HG03135 (cell line): ENCODE measurements around the gene NFKBIB.
"Not testable (repeated sequence)": the region's sequence is repeated elsewhere in the genome, so short reads cannot be mapped to it uniquely, and the experiment has no call there.

Experiments used
- ATAC-seq: cut with Tn5 transposase; IDR thresholded peaks from one replicate; pipeline ENCODE4 v1.9.1; 2021; ENCODE audit warnings: mild to moderate bottlenecking, moderate library complexity; ENCODE audit not compliant: unreplicated experiment

NFKBIB gene

GRCh38 chr19:38873400-38873799, 26.4 kb upstream of the NFKBIB start:
- ATAC-seq: not testable (repeated sequence)

DNA sequence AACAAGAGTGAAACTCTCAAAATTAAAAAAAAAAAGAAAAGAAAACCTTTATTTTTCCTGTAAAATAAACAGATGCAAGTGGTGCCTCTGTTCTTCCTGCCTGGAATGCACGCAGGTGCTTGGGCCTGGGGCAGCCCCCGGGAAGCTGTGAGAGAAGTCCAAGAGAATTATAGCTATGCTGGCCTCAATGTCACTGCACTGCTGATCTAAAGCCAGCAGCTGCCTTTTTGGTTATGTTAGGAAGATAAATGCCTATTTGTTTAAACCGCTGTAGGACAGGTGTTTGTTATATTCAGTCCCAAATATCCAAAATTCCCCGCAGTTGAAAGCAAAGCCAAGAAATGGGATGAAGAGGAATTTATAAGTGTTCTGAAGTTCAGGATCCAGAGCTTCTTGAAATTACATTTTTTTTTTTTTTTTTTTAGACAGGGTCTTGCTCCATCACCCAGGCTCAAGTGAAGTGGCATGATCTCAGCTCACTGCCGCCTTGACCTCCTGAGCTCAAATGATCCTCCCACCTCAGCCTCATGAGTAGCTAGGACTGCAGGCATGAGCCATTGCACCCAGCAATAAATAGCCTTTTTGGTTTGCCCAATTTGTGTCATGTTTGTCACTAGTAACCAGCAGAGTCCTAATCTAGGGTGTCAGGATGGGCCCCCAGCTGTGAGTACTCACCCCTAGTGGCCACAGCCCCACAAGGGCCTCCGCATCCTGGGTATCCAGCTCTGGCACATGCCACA, 23.9 kb upstream of the NFKBIB start:
- ATAC-seq: no peak

DNA sequence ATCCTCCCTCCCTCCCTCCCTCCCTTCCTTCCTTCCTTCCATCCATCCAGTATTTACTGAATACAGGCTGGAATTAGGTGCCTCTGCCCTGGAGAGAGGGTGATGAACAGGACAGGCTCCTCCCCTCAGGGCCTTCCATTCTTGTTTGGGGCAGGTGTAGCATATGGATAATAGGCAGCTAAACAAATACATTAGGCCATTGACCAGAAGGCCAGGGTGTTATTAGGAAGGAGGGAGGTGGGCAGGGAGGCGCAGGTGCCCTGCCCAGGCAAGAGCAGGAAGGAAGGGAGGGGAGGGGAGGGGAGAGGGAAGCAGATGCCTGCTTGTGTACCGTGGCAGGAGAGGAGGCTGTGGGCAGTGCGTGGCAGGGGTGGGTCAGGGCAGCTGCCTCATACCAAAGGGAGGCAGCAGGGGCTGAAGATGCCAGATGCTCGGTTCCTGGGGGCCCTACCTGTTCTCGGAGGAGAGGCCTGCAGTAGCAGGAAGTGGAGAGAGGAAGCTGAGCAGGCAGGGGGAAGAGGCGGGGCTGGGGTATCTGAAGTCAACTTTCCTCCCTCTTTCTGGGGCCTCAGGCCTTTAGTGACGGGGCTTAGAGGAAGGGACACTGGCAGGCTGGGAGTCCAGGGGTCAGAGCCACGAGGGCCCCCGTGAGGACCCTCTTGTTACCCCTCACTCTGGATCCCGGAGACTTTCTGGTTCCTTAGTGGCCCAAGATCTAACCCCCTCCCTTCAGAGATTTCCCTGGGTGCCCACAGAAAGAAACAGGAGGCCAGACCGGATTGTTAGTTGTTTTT, 21.8 kb upstream of the NFKBIB start, which contains the start of gene RINL:
TSS of gene RINL (minus strand) at position 495 of the 794 bp plus-strand sequence. CDS start 1,533 bp downstream, outside the sequence.
- no peak for ATAC-seq

GRCh38 chr19:38878575-38879399, 21.0 kb upstream of the NFKBIB start:
- ATAC-seq: no peak

- ATAC-seq: no peak
Measured at GRCh38 chr19:38879400-38879751, 20.4 kb upstream of the NFKBIB start.

DNA sequence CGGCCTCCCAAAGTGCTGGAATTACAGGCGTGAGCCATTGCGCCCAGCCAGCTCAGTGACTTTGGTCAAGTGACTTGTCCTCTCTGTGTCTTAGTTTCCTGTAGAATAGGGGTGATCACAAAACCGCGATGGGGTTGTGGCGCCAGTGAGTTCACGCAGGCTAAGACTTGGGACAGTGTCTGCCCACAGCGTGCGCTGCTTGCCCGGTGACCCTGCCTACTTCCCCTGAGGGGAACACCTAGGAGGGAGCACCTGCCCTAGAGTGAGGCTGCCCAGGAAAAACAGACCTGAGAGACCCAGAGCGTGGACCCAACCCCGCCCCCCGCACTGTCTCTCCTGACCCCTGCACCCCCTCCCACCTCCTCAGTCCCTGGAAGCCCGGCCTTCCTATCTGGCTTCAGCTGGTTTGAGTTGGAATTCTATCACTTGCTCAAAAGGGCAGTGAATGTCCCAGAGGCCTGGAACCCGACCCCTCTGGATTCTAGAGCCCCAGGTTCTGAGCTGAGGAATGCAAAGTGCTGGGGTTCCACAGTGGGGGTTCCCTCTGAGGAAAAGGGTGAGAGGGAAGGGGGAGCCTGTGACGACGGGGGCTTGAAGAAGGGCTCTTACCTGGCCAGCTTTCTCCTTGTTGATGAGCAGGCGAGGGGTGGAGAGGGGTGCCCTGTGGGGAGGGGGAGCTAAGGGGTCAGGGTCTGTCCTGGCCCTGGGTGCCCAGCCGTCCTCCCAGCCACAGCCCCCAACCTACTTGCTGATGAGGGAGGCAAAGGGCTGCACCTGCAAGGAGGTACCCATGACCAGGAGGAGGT, 19.5 kb upstream of the NFKBIB start:
- no peak for ATAC-seq

- no peak for ATAC-seq
Measured at GRCh38 chr19:38880882-38881609, 18.7 kb upstream of the NFKBIB start.

DNA sequence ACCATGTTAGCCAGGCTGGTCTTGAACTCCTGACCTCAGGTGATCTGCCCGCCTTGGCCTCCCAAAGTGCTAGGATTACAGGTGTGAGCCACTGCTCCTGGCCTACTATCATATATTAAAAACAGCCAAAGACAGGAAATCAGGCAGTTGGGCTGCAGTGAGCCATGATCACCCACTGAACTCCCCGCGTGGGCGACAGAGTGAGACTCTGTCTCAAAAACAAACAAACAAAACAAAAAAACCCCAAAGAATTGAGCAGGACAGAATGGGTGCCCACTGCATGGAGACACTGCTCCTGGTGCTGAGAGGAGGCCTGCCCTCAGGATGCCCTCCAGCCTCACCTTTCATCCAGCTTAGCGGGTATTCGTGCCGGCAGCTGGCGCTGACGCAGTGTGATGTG, 16.5 kb upstream of the NFKBIB start:
- no peak for ATAC-seq

DNA sequence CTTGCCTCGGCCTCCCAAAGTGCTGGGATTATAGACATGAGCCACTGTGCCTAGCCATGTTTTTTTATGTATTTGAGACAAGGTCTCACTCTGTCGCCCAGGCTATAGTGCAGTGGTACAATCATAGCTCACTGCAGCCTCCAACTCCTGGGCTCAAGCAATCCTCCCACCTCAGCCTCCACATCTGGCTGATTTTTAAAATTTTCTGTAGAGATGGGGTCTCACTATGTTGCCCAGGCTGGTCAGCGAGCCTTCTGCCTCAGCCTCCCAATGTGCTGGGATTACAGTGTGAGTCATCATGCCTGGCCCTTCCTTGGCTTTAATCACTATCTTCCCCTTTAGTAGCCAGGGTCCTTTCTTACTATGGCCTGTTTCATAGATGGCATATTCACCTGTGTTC, 15.1 kb upstream of the NFKBIB start:
- ATAC-seq: not testable (repeated sequence)

DNA sequence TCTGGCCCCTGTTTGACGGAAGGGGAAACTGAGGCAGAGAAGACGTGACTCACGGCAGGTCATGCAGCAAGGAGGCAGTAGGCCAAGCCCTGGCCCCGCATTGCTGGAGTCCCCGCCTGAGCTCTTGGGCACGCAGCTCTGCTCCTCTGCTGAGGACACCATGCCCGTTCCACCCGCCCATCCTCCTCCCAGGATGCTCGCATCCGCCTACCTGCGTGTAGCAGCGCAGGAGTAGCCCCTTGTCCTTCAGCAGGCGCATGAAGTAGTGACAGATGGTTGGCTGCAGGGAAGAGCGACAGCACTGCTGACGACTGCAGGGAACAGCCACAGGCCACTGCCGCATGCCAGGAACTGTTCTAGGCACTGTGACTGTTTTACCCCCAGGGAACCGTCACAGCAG, 10.9 kb upstream of the NFKBIB start:
- ATAC-seq: no peak

DNA sequence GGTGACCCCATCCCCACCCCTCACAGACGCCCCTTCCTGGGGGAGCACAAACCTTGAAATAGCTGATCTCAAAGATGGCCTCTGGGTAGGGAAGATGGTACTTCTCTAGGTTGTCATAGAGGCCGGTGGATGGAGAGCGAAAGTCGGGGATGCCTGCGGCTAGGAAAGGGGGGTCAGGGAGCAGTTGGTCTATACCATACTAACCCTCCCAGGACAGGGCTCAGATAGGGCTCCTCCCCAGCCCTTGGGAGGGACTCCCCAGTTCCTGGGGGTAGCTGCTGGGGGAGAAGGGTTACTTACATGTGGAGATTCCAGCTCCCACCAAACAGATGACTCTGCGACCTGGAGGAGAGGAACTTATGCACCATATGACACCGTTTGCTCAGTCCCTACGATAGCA, 10.0 kb upstream of the NFKBIB start:
- ATAC-seq: no peak

DNA sequence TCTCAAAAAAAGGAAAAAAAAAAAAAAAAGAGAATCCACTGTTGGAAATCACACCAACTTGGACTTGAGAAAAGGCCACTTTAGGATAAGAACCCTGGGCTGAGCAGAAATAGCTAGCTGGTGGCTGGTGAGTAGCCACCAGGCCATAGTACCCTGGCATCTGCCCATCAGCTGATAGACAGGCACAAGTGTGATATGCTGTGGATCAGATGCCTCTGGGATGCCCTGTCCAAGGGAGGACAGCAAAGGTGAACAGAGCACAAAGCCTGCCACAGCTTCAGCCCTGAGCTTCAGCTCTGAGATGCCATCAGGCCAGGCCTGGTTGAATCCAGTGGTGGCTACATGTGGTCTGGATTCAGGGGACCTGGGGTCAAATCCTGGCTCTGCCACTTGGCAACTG, 9.1 kb upstream of the NFKBIB start:
- no peak for ATAC-seq

DNA sequence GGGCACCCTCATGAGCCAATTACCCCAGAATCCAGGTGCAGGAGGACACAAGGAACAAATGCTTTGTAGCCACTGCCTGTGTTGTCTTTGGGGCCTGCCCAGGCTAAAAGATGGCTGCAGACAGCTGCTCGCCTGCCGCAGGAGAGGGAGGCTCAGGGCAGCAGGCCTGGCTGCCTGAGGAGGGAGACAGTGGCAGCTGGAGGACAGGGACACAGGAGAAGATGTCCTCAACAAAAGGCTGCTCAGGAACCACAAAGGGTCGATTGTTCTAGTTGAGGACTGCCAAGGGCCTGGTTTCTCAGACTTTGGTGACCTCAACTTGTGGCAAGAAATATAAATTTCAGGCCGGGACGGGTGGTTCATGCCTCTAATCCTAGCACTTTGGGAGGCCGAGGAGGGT, 8.0 kb upstream of the NFKBIB start:
- no peak for ATAC-seq

- no peak for ATAC-seq
Measured at GRCh38 chr19:38892841-38893240, 6.9 kb upstream of the NFKBIB start.

DNA sequence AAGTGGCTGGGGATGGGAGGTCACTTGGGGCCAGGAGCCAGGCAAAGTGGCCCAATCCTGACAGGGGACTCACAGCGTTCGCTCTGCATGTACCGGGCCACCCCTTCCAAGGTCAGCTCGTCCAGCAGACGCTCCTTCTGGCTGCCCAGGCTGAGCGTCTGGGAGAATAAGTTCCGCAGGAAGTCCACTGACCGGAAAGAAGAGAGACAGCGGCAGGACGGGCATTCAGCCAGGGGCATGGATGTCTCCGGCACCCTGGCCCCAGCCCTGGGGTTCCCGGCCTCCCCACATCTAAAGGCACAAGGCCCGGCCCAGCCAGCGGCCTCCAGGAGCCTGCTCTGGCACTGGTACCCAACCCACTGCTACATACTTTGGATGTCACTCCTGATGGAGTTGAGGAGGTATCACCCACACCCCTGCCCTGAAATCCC, 6.4 kb upstream of the NFKBIB start:
- ATAC-seq: no peak

DNA sequence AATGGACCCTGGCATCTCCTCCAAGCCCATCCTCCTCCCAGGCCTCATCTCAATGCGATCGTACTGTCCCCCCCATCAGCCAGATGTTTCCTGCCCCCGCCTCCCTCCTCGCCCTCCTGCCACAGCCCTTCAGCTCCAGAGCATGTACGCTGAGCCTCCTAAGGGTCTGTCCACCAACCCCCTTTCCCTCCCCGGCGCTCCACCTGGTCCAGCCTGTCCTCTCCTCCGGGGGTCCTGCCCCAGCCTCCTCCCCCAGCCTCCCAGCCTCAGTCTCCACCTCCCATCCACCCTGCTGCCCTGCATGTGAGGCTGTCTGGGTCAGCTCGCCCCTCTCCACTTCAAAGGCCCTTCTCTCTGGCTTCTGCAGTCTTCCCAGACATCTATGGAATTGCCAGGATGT, 4.8 kb upstream of the NFKBIB start:
- ATAC-seq: no peak

- ATAC-seq: no peak
Measured at GRCh38 chr19:38898788-38899446, 852 bp upstream of the NFKBIB start.

- ATAC-seq: no peak
Measured at GRCh38 chr19:38900202-38900629, 447 bp downstream of the NFKBIB start.

GRCh38 chr19:38900743-38901190, 998 bp downstream of the NFKBIB start:
- ATAC-seq: no peak
